Stimulated activated CD8-positive, alpha-beta memory T cell treated with anti-CD3 and anti-CD28 coated beads, Interleukin-2, amount 100 ng/mL, for 48 hours (primary cell): ENCODE measurements around the gene HOXC6.

Experiments used
- DNase-seq, 2 donors: peaks; one replicate each; pipeline ENCODE4 v3.0.0-alpha.2; 2020; ENCODE audit warnings: low read depth in 2 of 2

HOXC6 gene

GRCh38 chr12:54002278-54002914 lies 25.8 kb upstream of the HOXC6 start:
- no peak for DNase-seq

GRCh38 chr12:54002915-54003389 lies 25.3 kb upstream of the HOXC6 start:
- no peak for DNase-seq

- DNase-seq, result no peak
Observed at GRCh38 chr12:54003625-54004024, 24.6 kb upstream of the HOXC6 start.

GRCh38 chr12:54004063-54004840 lies 24.0 kb upstream of the HOXC6 start:
- no peak for DNase-seq

GRCh38 chr12:54004841-54005530 lies 23.3 kb upstream of the HOXC6 start:
- no peak for DNase-seq

- DNase-seq, result no peak
Observed at GRCh38 chr12:54005531-54005852, 22.7 kb upstream of the HOXC6 start.

GRCh38 chr12:54005853-54006558 lies 22.2 kb upstream of the HOXC6 start:
- peak; percentile 75 to 79 for DNase-seq

- no peak for DNase-seq
Observed at GRCh38 chr12:54006559-54007220, 21.6 kb upstream of the HOXC6 start.

GRCh38 chr12:54007538-54008259 lies 20.5 kb upstream of the HOXC6 start:
- no peak for DNase-seq

- DNase-seq, result no peak
Observed at GRCh38 chr12:54008260-54008552, 20.0 kb upstream of the HOXC6 start.

GRCh38 chr12:54009171-54010052 lies 18.8 kb upstream of the HOXC6 start:
- no peak for DNase-seq

- DNase-seq, result no peak
Observed at GRCh38 chr12:54010053-54010971, 17.9 kb upstream of the HOXC6 start.

- DNase-seq, result no peak
Observed at GRCh38 chr12:54010972-54011664, 17.1 kb upstream of the HOXC6 start.

- DNase-seq, result no peak
Observed at GRCh38 chr12:54011665-54012532, 16.3 kb upstream of the HOXC6 start.

GRCh38 chr12:54012631-54013409 lies 15.4 kb upstream of the HOXC6 start:
- no peak for DNase-seq

- no peak for DNase-seq
Observed at GRCh38 chr12:54014377-54015017, 13.7 kb upstream of the HOXC6 start.
